WERI-Rb-1 (cell line): ENCODE measurements around the gene HIVEP3.

ENCODE experiments used
- DNase-seq: peaks from one replicate; pipeline ENCODE4 v3.0.0-alpha.2; 2020
- H3K27ac ChIP-seq: fragments of 250-450 bp; sonication (Bioruptor Pico); 2 replicates; pipeline ENCODE4 v1.5.1; 2020; ENCODE audit warnings: mild to moderate bottlenecking, moderate library complexity
- H3K27me3 ChIP-seq: fragments of 250-450 bp; sonication (Bioruptor Pico); 2 replicates; pipeline ENCODE4 v1.5.1; 2021; ENCODE audit warnings: mild to moderate bottlenecking, low read depth, moderate library complexity; ENCODE audit not compliant: insufficient read depth, severe bottlenecking
- H3K36me3 ChIP-seq: fragments of 250-450 bp; sonication (Bioruptor Pico); 2 replicates; pipeline ENCODE4 v1.5.1; 2020; ENCODE audit warnings: mild to moderate bottlenecking, moderate library complexity
- H3K4me3 ChIP-seq: 2 replicates; pipeline ENCODE4 v1.5.1; 2011; ENCODE audit warnings: low read depth, mild to moderate bottlenecking, control low read depth, low read length
- H3K9me3 ChIP-seq: fragments of 250-450 bp; sonication (Bioruptor Pico); 2 replicates; pipeline ENCODE4 v1.5.1; 2021; ENCODE audit warnings: mild to moderate bottlenecking, moderate library complexity; ENCODE audit not compliant: severe bottlenecking
- TF ChIP-seq, protein P1 (sequence below): IDR thresholded peaks from 2 replicates; pipeline ENCODE4 v1.5.1; 2011; ENCODE audit warnings: low read depth, mild to moderate bottlenecking, control low read depth, inconsistent platforms, low read length

The HIVEP3 gene

DNA sequence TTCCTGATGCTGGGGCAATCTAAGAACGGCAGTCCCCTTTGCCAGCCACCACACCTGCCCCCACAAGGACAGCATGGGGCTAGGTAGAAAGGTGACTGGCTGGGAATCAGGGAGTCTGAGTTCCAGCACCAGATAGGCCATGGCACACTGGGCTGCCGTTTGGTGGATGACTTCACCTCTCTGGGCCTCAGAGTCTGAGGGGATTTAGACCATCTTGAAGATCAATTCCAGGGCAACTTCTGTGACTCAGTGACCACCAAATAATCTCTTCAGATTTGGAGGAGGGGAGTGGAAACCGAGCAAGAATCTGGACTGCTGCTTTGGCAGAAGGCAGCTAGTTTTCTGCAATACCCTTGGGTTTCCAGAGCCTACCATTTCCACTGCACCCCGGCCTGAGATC is 342.1 kb downstream of the HIVEP3 start:
- no peak overlapping the region for H3K4me3 ChIP-seq
- H3K27me3 ChIP-seq: no peaks in the 10 kb centered on the region
- no peak overlapping the region for H3K27ac ChIP-seq
- DNase-seq: no peak
- TF ChIP-seq, protein P1, sequence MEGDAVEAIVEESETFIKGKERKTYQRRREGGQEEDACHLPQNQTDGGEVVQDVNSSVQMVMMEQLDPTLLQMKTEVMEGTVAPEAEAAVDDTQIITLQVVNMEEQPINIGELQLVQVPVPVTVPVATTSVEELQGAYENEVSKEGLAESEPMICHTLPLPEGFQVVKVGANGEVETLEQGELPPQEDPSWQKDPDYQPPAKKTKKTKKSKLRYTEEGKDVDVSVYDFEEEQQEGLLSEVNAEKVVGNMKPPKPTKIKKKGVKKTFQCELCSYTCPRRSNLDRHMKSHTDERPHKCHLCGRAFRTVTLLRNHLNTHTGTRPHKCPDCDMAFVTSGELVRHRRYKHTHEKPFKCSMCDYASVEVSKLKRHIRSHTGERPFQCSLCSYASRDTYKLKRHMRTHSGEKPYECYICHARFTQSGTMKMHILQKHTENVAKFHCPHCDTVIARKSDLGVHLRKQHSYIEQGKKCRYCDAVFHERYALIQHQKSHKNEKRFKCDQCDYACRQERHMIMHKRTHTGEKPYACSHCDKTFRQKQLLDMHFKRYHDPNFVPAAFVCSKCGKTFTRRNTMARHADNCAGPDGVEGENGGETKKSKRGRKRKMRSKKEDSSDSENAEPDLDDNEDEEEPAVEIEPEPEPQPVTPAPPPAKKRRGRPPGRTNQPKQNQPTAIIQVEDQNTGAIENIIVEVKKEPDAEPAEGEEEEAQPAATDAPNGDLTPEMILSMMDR: no peak
- no peaks in the 10 kb centered on the region for H3K9me3 ChIP-seq
- peaks cover 4% of the 10 kb centered on the region; the same call in 1 of the 2 replicates for H3K36me3 ChIP-seq

DNA sequence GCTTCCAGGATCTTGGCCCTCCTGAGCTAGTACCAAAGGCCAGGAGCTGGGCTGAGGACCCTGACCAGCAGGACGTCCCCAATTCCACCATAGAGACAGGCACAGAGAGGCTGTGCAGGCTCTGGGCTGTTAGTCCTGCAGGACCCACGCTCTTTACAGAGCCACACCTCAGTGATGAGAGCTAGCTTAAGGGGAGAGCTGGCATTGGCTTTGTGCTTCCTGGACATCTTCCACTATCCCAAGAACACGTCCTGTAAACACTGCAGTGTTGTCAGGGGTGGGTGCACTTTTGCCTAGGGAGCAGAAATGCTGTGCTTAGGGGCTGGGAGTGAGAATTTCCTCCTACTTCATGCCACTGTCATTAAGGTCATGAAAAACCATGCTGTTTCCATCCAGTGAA is 342.5 kb downstream of the HIVEP3 start:
- Histone ChIP-seq H3K27me3 (no peaks in the 10 kb centered on the region), H3K4me3 (no peak overlapping the region), H3K9me3 (no peaks in the 10 kb centered on the region), H3K27ac (no peak overlapping the region), H3K36me3 (peaks cover 4% of the 10 kb centered on the region; the same call in 1 of the 2 replicates)
- DNase-seq: no peak
- TF ChIP-seq, protein P1: no peak

DNA sequence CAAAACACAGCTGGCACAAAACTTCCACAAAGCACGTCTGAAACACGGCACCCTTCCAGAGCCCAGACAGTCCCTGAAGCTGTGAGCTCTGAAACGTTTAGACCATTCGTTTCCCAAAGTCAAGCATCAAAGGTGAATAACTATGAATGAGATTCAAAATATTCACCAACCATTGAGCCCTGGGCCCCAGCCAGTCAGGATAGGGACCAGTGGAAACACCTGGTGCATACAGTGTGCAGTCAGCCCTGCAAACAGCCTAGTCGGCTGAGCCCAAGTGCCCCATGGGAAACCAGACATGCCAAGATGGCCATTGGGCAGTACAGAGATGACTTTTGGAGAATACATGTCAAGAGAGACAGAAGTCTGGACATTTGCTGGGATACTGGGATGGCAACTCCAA is 343.9 kb downstream of the HIVEP3 start:
- Histone ChIP-seq H3K27ac (no peak overlapping the region), H3K9me3 (no peaks in the 10 kb centered on the region), H3K27me3 (no peaks in the 10 kb centered on the region), H3K4me3 (no peak overlapping the region), H3K36me3 (peaks cover 3% of the 10 kb centered on the region; the same call in 1 of the 2 replicates)
- TF ChIP-seq, protein P1: no peak
- DNase-seq: no peak

DNA sequence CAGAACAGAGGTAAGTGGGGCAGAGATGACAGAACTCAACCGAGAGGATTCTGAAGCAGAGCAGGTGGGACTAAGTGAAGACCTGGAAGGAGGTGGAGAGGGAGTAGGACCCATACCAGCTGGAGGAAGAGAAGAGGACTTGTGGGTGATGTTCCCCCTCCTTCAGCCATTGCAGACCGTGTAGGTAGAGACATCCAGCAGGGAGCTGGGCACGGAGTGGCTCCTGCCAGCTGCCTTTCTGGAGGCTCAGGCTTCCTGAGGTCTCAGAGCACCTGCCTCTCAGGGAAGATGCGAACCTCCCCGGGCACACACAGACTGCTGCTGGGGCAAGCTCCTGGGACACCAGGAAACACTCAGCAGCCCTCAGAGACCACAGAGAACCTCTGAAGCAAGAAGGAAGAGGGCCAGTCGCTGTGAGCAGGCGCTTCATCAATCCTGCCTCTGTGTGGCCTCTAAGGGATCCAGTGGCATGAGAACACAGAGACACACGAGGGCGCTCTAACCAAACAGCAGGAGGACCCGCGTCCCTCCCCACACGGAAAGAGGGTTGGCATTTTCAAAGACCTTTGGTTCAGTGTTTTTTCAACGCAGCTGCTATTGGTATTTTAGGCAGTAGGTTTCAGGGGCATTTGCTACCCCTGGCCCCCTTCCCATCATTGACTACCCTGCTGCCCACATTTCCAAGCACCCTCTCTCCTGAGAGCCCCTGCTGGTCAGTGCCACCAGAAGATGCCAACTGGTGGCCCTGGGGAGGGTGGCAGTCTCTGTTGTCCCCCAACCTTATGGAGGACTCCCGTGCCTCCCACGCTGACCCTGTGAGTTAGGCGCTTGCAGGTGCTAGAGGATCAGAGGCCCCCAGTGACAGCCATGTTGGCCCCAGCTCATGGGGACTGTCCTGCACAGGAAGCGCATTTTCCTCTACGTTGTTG is 344.7 kb downstream of the HIVEP3 start:
- DNase-seq: peak; percentile 73
- Histone ChIP-seq H3K36me3 (no peaks in the 10 kb centered on the region), H3K9me3 (no peaks in the 10 kb centered on the region), H3K27ac (no peak overlapping the region), H3K27me3 (no peaks in the 10 kb centered on the region), H3K4me3 (no peak overlapping the region)
- TF ChIP-seq, protein P1: peak; percentile 95

DNA sequence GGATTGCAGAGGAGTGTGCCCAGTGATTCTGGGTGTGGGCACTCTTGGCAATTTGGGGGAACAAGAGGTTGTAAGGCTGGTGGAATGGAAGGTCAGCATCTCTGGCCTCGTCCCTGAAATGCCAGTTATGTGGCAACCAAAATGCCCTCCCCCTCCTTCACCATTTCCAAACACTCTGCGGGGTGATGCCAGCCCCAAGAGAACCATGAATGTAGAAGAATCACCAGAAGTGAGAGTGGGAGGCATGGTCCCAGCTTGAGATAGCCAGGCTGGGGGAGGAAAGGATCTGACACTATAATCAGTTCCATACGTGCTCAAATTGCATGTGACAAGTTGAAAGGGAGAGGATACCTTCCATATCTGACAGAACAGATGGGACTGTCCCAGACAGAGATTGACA is 345.5 kb downstream of the HIVEP3 start:
- H3K36me3 ChIP-seq: no peaks in the 10 kb centered on the region
- no peaks in the 10 kb centered on the region for H3K9me3 ChIP-seq
- no peak overlapping the region for H3K4me3 ChIP-seq
- TF ChIP-seq, protein P1: no peak
- H3K27me3 ChIP-seq: no peaks in the 10 kb centered on the region
- no peak overlapping the region for H3K27ac ChIP-seq
- DNase-seq: no peak
